GM13977 (cell line): Measurements from ENCODE around the gene CDH13.

Experiments
- DNase-seq: peaks from one replicate; pipeline ENCODE4 v3.0.0; 2012; ENCODE audit warnings: low spot score
- CTCF ChIP-seq: IDR thresholded peaks from 2 replicates; pipeline ENCODE4 v1.5.1; 2012; ENCODE audit warnings: mild to moderate bottlenecking, control low read depth; ENCODE audit not compliant: insufficient read depth; ENCODE audit errors: extremely low read depth, missing control alignments
- in situ Hi-C: fragments of 300-500 bp; cut with MboI; formaldehyde crosslinking; loops from one replicate; pipeline ENCODE4 v1.12.0; 2022; ENCODE audit warnings: low sequenced_read_pairs, low pct_unique_long_range_greater_than_20kb, mixed read lengths, inconsistent platforms; ENCODE audit not compliant: unreplicated experiment

CDH13 gene

GRCh38 chr16:82636958-82637357 is 10.2 kb downstream of the CDH13 start:
- no peak for TF ChIP-seq CTCF
- in situ Hi-C loops: loop anchor here (25.0 kb wide), 1 partner anchor 375 kb away; no protein-coding TSS in a partner anchor
- DNase-seq: no peak

GRCh38 chr16:82638095-82638798 is 11.5 kb downstream of the CDH13 start:
- no peak for DNase-seq
- TF ChIP-seq CTCF: no peak
- in situ Hi-C loops: loop anchor here (25.0 kb wide), 1 partner anchor 376 kb away; no protein-coding TSS in a partner anchor

- in situ Hi-C loops: loop anchor here (25.0 kb wide), 1 partner anchor 377 kb away; no protein-coding TSS in a partner anchor
- TF ChIP-seq CTCF: no peak
- no peak for DNase-seq
These were observed 12.5 kb downstream of the CDH13 start for GRCh38 chr16:82639263-82639662.

DNA sequence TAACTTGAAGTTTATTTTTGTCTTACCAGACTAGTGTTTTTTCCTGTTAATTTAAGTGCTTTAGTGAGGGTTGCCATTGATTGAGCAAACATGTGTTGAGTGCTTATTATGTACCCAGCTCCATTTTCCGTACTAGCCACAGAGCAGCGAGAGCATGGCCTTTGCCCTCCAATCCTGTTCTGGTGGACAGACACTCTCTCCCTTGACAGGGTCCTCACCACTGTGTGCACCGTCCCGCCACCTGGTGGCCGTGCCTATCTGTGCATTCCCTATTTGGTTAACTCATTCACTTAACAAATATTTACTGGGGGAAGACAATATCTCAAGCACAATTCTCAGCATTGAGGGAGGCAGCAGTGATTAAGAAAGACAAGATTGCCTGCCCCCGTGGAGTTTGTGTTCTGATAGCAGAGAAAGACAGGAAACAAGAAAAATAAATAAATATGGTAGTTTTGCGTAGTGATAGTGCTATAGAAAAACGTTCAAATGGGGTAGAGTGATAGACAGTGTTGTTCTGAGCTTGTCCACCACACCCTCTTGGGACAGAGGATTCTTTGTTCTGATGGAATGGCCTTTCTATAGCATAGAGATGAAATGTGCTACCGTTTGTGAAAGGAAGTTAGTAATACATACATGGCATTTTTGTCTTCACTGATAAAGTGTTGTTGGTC is 13.0 kb downstream of the CDH13 start:
- no peak for DNase-seq
- TF ChIP-seq CTCF: peak; percentile 86
- in situ Hi-C loops: loop anchor here (25.0 kb wide), 1 partner anchor 378 kb away; no protein-coding TSS in a partner anchor

DNA sequence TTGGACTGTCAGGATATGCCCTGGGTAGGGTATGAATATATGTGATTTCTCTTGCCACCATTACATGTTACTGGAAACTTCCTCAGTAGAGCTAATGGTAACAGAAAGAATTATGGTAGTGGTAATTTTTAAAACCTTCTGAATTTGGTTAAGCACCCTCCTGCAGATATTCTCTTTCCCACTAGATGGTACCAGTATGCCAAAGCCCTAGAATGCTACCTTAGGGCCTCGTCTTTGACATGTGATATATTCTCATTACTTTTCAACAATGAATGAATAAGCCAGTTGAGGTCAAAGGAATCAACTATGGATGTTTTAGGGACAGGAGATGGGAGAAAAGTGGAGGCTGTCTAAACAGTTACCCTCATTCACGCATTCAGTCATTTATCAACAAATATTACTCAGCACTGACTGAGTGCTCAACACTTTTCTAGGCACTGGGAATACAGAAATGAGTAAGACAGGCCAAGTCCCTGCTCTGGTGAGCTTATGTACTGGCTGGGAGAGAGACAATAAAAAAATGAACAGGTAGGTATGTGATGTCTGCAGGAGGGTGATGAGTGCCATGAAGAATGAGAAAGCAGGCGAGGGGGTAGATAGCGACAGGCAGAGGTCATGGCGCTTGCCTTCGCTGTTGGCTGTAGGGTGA is 14.7 kb downstream of the CDH13 start:
- no peak for DNase-seq
- in situ Hi-C loops: loop anchor here (25.0 kb wide), 1 partner anchor 379 kb away; no protein-coding TSS in a partner anchor
- peak; percentile 42 for TF ChIP-seq CTCF

DNA sequence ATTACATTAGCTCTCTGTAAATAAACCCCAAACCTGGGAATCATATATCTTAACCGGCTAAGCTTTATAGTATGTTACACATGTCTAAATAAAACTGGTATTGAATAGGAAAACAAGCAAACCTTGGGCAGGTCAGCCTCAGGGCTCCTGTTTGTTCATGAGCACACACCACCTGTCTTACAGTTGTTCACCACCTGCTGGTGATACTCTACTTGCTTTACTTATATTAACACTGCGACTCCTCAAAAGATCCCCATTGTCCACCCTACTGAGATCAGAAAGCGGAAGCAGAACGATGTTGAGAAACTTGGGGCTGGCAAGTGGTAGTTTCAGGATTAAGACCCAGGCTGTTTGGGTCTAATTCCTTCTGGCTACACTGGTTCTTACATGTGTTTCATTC is 16.4 kb downstream of the CDH13 start:
- TF ChIP-seq CTCF: no peak
- no peak for DNase-seq
- in situ Hi-C loops: loop anchor here (25.0 kb wide), 1 partner anchor 381 kb away; no protein-coding TSS in a partner anchor
